K562 (cell line): ENCODE measurements around the gene NACC1. TPM values are rescaled to one million over a fixed set of nuclear protein-coding genes. Genes with fewer than 3 reads are reported as not detected.

Source experiments
- BMI1 ChIP-seq: fragments of 150-350 bp; IDR thresholded peaks from 2 replicates; pipeline ENCODE4 v1.6.1; 2014; ENCODE audit warnings: low read length
- CBX5 ChIP-seq: IDR thresholded peaks from 2 replicates; pipeline ENCODE4 v1.6.1; 2014; ENCODE audit warnings: low read depth, borderline replicate concordance
- CEBPB ChIP-seq: fragments of 450-650 bp; IDR thresholded peaks from 2 replicates; pipeline ENCODE4 v1.6.1; 2016; ENCODE audit warnings: missing genetic modification characterization, missing compliant biosample characterization
- EWSR1 ChIP-seq: fragments of 450-650 bp; IDR thresholded peaks from 2 replicates; pipeline ENCODE4 v1.6.1; 2018; ENCODE audit warnings: borderline replicate concordance, mild to moderate bottlenecking, low read depth, moderate library complexity; ENCODE audit not compliant: partially characterized antibody
- FOXA1 ChIP-seq: fragments of 450-650 bp; IDR thresholded peaks from 2 replicates; pipeline ENCODE4 v1.6.1; 2016; ENCODE audit warnings: mild to moderate bottlenecking, borderline replicate concordance
- FOXJ3 ChIP-seq: sonication (generic); formaldehyde crosslinking; IDR thresholded peaks from 2 replicates; pipeline ENCODE4 v1.4.0; 2020; ENCODE audit warnings: mild to moderate bottlenecking, missing genetic modification reagents
- MAFF ChIP-seq: IDR thresholded peaks from 2 replicates; pipeline ENCODE4 v1.6.1; 2012; ENCODE audit warnings: low read length, improper control_type of control experiment
- MTF1 ChIP-seq: fragments of 250-450 bp; sonication (Bioruptor Pico); IDR thresholded peaks from 2 replicates; pipeline ENCODE4 v1.9.0; 2021; ENCODE audit warnings: moderate library complexity, mild to moderate bottlenecking, inconsistent platforms, borderline replicate concordance
- POLR2A ChIP-seq: fragments of 450-650 bp; conservative IDR thresholded peaks from 2 replicates; pipeline ENCODE4 v1.6.1; 2016
- PURB ChIP-seq: sonication (generic); formaldehyde crosslinking; IDR thresholded peaks from 2 replicates; pipeline ENCODE4 v1.9.0; 2021; ENCODE audit warnings: low read depth, mild to moderate bottlenecking, missing genetic modification reagents
- TCF7 ChIP-seq: sonication (generic); IDR thresholded peaks from 2 replicates; pipeline ENCODE4 v1.6.1; 2016; ENCODE audit warnings: antibody characterized with exemption, borderline replicate concordance
- TFAM ChIP-seq: fragments of 250-450 bp; sonication (Bioruptor Pico); conservative IDR thresholded peaks from 2 replicates; pipeline ENCODE4 v1.5.0; 2021; ENCODE audit warnings: mild to moderate bottlenecking, moderate library complexity
- ZFP30 ChIP-seq: fragments of 250-450 bp; sonication (Bioruptor Pico); IDR thresholded peaks from 2 replicates; pipeline ENCODE4 v1.8.0; 2022; ENCODE audit warnings: moderate library complexity, mild to moderate bottlenecking, inconsistent platforms, borderline replicate concordance
- ZNF124 ChIP-seq: sonication (generic); formaldehyde crosslinking; IDR thresholded peaks from 2 replicates; pipeline ENCODE4 v1.8.1; 2022; ENCODE audit warnings: missing genetic modification reagents
- ZNF224 ChIP-seq: sonication (generic); formaldehyde crosslinking; IDR thresholded peaks from 2 replicates; pipeline ENCODE4 v1.8.0; 2022; ENCODE audit warnings: mild to moderate bottlenecking, missing genetic modification reagents
- ZNF354B ChIP-seq: fragments of 250-450 bp; sonication (Bioruptor Pico); IDR thresholded peaks from 2 replicates; pipeline ENCODE4 v1.4.0; 2020
- ZNF408 ChIP-seq: fragments of 250-450 bp; sonication (Bioruptor Pico); IDR thresholded peaks from 2 replicates; pipeline ENCODE4 v1.4.0; 2020; ENCODE audit warnings: low read depth, mild to moderate bottlenecking, moderate library complexity
- ZNF830 ChIP-seq: fragments of 250-450 bp; sonication (Bioruptor Pico); IDR thresholded peaks from 2 replicates; pipeline ENCODE4 v1.5.0; 2021; ENCODE audit warnings: mild to moderate bottlenecking
- polyA plus RNA-seq, 8 experiments: library from polyadenylated mRNA; depleted of rRNA in 4 of 8; stranded (reverse) in 5 of 8; unstranded in 3 of 8; fragments of >200 nt; fragmentation: Nextera tagmentation in 2 of 8; fragmentation: Illumina TruSeq in 1 of 8; extraction: Ambion mirVana in 2 of 8; extraction: Trizol in 1 of 8; gene quantifications; 2 replicates each; pipeline versions ENCODE4 v1.2.1 to v1.2.3, GENCODE V29; 2011 to 2014; ENCODE audit warnings: inconsistent platforms in 1 of 8, missing spikeins in 1 of 8
- total RNA-seq, 7 experiments: library from RNA; depleted of rRNA in 6 of 7; stranded (reverse); fragments of >200 nt in 6 of 7; fragmentation: Illumina TruSeq in 2 of 7; extraction: Trizol in 2 of 7; gene quantifications; 2 replicates each; pipeline versions ENCODE4 v1.2.1 to v1.2.3, GENCODE V29; 2011 to 2021; ENCODE audit warnings: low replicate concordance in 1 of 7
- TF ChIP-seq, protein P1 (sequence below): fragments of 250-450 bp; sonication (Bioruptor Pico); IDR thresholded peaks from 2 replicates; pipeline ENCODE4 v1.5.0; 2021
- TF ChIP-seq, protein P2 (sequence below): fragments of 250-450 bp; sonication (Bioruptor Pico); IDR thresholded peaks from 2 replicates; pipeline ENCODE4 v1.8.0; 2021; ENCODE audit warnings: moderate library complexity, mild to moderate bottlenecking, inconsistent platforms
- TF ChIP-seq, protein P3 (sequence below): fragments of 450-650 bp; IDR thresholded peaks from 2 replicates; pipeline ENCODE4 v1.6.1; 2016; ENCODE audit warnings: antibody characterized with exemption
- TF ChIP-seq, protein P4 (sequence below), 3 experiments: fragments of 200-800 bp in 1 of 3; fragments of 250-450 bp in 1 of 3; fragments of 450-650 bp in 1 of 3; sonication (Bioruptor Pico) in 1 of 3; sonication (Bioruptor generic) in 1 of 3; formaldehyde crosslinking in 1 of 3; IDR thresholded peaks; 2 replicates each; pipeline versions ENCODE4 v1.6.1 to v1.8.0; 2016 to 2022; ENCODE audit warnings: mild to moderate bottlenecking in 2 of 3, missing genetic modification characterization in 2 of 3, missing compliant biosample characterization in 1 of 3, moderate library complexity in 1 of 3

Gene NACC1
- total and polyA plus RNA-seq, 9 of the 15 experiments (the other 6 are each of a cell fraction or from before 2014, with no cell fraction given): 0.04 to 96.6 (median 25.8) TPM

DNA sequence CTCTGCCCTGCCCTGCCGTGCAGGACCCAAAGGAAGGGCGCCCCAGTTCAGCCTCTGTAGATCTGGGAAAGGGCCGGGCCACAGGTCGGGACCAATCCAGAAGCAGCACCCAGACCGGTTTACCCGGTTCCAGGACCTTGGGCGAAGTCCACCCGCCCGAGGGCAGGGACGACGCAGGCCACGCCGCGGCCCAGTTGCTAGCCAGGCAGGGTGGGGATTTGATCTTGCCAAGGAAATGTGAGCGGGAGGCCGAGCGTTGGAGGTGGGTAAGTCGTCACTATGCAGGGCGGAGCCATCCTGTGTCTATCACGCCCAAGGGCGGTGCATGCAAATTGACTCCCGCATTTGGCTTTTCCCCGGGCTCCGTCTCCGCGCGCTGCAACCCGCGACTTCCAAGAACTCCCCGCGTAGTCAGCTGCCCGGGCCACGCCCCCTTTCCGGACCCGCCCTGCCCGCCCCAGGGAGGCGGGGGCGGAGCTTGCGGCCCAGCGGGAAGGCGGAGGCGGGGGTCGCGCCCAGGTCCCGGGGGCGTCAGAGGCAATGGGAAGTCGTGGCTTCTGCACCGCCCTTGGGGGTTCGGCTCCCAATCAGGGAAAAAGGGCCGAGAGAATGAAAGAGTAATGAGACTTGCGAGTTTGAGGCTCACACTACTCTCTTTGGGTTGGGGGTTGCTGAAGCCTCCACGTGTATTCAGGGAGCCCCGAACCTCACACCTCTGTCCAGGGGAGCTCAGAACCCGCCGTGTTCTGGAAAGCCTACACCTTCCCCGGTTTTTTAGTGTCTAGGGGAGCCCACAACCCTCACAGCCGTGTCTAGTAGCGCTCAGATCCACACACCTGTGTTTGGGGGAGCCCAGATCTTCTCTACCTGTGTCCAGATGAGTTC is 44.9 kb downstream of the NACC1 start (continued):
- TF ChIP-seq ZNF224 (no peak), CBX5 (no peak), MAFF (no peak), POLR2A (peak; percentile 85), FOXJ3 (CRISPR knock-in tag) (no peak), ZNF408 (CRISPR knock-in tag) (no peak), ZNF830 (CRISPR knock-in tag) (0 out of 2 replicates have a peak, but pooled peaks have one; percentile 68), TFAM (CRISPR knock-in tag) (no peak), ZNF354B (CRISPR knock-in tag) (no peak), BMI1 (no peak), MTF1 (no peak), ZNF124 (CRISPR knock-in tag) (no peak), FOXA1 (no peak), TCF7 (no peak), EWSR1 (no peak), ZFP30 (no peak), CEBPB (tag) (no peak), PURB (no peak)
- TF ChIP-seq, protein P1, sequence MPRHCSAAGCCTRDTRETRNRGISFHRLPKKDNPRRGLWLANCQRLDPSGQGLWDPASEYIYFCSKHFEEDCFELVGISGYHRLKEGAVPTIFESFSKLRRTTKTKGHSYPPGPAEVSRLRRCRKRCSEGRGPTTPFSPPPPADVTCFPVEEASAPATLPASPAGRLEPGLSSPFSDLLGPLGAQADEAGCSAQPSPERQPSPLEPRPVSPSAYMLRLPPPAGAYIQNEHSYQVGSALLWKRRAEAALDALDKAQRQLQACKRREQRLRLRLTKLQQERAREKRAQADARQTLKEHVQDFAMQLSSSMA (CRISPR knock-in tag): no peak
- TF ChIP-seq, protein P2, sequence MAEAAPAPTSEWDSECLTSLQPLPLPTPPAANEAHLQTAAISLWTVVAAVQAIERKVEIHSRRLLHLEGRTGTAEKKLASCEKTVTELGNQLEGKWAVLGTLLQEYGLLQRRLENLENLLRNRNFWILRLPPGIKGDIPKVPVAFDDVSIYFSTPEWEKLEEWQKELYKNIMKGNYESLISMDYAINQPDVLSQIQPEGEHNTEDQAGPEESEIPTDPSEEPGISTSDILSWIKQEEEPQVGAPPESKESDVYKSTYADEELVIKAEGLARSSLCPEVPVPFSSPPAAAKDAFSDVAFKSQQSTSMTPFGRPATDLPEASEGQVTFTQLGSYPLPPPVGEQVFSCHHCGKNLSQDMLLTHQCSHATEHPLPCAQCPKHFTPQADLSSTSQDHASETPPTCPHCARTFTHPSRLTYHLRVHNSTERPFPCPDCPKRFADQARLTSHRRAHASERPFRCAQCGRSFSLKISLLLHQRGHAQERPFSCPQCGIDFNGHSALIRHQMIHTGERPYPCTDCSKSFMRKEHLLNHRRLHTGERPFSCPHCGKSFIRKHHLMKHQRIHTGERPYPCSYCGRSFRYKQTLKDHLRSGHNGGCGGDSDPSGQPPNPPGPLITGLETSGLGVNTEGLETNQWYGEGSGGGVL (CRISPR knock-in tag): no peak
- TF ChIP-seq, protein P3, sequence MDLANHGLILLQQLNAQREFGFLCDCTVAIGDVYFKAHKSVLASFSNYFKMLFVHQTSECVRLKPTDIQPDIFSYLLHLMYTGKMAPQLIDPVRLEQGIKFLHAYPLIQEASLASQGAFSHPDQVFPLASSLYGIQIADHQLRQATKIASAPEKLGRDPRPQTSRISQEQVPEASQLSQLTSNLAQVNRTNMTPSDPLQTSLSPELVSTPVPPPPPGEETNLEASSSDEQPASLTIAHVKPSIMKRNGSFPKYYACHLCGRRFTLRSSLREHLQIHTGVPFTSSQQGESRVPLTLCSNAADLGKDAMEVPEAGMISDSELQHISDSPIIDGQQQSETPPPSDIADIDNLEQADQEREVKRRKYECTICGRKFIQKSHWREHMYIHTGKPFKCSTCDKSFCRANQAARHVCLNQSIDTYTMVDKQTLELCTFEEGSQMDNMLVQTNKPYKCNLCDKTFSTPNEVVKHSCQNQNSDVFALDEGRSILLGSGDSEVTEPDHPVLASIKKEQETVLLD: no peak
- TF ChIP-seq, protein P4, sequence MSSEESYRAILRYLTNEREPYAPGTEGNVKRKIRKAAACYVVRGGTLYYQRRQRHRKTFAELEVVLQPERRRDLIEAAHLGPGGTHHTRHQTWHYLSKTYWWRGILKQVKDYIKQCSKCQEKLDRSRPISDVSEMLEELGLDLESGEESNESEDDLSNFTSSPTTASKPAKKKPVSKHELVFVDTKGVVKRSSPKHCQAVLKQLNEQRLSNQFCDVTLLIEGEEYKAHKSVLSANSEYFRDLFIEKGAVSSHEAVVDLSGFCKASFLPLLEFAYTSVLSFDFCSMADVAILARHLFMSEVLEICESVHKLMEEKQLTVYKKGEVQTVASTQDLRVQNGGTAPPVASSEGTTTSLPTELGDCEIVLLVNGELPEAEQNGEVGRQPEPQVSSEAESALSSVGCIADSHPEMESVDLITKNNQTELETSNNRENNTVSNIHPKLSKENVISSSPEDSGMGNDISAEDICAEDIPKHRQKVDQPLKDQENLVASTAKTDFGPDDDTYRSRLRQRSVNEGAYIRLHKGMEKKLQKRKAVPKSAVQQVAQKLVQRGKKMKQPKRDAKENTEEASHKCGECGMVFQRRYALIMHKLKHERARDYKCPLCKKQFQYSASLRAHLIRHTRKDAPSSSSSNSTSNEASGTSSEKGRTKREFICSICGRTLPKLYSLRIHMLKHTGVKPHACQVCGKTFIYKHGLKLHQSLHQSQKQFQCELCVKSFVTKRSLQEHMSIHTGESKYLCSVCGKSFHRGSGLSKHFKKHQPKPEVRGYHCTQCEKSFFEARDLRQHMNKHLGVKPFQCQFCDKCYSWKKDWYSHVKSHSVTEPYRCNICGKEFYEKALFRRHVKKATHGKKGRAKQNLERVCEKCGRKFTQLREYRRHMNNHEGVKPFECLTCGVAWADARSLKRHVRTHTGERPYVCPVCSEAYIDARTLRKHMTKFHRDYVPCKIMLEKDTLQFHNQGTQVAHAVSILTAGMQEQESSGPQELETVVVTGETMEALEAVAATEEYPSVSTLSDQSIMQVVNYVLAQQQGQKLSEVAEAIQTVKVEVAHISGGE (CRISPR knock-in tag; IDR thresholded peaks at IDR 0.05): no peak
